ENCODE results near the gene CCDC117. TPM values are rescaled to one million over a fixed set of nuclear protein-coding genes. Genes with fewer than 3 reads are reported as not detected.
"Not testable (repeated sequence)": the region's sequence is repeated elsewhere in the genome, so short reads cannot be mapped to it uniquely, and the experiment has no call there.

CCDC117 gene
- total RNA-seq, 1 donor from 2014 or later = 33.1 TPM

DNA sequence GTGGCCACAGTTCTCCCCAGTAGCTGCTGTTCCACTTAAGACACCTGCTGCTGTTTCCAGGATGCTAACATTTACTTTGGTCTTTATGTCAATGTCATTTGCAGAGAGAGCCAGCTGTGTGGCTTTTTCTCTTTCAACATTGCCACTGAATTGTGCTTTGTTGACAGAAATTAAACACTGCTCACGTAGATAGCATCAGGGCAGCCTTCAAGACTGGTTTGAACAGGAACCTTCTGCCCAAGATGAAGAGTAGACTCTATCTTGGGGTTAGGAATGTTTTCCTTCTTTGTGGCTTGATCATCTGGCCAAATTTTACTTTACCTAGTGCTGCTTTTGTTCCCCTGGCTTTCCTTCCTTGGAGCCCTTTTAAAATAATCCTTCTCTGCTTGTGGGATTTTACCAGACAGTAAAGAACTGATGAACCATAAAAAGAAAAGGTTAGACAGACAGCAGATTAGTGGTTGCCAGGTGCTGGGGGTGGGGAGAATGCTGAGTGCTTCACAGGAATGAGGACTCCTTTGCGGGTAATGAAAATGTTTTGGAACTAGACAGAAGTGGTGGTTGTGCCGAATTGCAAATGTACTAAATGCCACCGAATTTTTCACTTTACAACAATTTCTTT is 50.5 kb downstream of the CCDC117 start:
- intact Hi-C loops (cut with micrococcal nuclease) = loop anchor here (1.0 kb wide), 4 partner anchors 11 to 149 kb away; partner anchors contain the start of gene CHEK2

DNA sequence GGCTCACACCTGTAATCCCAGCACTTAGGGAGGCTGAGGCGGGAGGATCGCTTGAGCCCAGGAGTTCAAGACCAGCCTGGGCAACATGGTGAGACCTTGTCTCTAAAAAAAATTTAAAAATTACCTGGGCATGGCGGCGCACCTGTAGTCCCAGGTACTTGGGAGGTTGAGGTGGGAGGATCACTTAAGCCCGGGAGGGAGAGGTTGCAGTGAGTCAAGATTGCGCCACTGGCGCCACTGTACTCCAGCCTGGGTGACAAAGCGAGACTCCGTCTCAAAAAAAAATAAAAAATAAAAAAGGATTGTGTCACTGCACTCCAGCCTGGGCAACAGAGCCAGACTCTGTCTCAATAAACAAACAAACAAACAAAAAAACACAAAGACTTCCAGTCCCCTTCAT is 52.0 kb downstream of the CCDC117 start:
- intact Hi-C loops (cut with micrococcal nuclease) = not testable (repeated sequence)

DNA sequence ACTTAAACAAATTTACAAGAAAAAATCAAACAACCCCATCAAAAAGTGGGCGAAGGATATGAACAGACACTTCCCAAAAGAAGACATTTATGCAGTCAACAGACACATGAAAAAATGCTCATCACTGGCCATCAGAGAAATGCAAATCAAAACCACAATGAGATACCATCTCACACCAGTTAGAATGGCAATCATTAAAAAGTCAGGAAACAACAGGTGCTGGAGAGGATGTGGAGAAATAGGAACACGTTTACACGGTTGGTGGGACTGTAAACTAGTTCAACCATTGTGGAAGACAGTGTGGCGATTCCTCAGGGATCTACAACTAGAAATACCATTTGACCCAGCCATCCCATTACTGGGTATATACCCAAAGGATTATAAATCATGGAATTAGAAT is 53.9 kb downstream of the CCDC117 start:
- intact Hi-C loops (cut with micrococcal nuclease) = not testable (repeated sequence)

DNA sequence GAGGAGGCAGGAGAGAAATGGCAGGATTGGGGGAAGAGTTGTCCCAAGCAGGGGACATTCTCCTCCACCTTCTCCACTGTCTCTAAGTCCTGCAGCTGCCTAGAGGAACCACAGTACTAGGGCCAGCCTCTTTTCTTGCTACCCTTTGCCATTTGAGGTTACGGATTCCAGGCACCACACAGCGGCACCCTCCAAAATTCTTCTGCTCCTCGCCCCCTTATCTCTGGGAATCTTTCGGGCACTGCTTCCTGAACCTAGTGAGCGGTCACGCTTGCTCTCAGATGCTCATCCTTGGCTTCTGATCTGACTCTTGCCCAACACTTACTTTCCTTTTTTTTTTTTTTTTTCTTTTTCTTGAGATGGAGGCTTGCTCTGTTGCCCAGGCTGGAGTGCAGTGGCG is 54.4 kb downstream of the CCDC117 start:
- intact Hi-C loops (cut with micrococcal nuclease) = no loop called here

DNA sequence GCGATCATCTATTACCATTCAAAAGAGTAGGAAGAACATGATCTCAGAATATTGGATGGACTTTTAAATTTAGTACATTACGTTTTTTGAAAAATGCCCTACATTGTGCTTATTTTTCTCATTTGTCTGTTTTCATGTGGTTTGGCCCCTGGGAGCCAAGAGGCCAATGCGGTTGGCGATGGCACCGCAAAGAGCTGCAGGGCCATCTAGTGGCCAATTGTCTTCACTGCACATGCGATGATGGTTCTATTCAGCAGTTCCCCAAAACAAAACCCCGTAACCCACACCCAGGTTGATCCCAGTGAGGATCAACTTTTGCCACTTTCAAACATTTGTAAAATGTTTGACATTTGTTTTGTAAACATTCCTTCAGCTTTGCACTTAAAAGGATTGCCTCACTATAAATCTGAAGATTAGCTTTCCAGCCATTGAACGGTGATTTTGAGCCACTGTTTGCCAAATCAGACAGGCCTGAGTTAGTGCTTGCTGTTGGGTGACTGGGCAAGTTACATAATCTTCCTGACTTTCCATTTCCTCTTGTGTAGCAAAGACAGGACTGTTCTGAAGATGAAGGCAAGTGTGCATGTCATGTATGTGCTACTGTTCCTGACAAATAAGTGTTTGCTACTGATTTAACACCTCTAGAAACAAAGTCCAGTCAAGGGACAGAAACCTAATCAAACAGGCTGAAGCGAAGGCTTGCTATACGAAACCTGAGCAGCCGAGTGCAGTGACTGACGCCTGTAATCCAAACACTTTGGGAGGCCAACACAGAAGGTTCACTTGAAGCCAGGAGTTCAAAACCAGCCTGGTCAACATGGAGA is 57.1 kb downstream of the CCDC117 start:
- intact Hi-C loops (cut with micrococcal nuclease) = loop anchor here (1.0 kb wide), 7 partner anchors 30 to 229 kb away; partner anchors contain the start of genes HSCB and ZNRF3

DNA sequence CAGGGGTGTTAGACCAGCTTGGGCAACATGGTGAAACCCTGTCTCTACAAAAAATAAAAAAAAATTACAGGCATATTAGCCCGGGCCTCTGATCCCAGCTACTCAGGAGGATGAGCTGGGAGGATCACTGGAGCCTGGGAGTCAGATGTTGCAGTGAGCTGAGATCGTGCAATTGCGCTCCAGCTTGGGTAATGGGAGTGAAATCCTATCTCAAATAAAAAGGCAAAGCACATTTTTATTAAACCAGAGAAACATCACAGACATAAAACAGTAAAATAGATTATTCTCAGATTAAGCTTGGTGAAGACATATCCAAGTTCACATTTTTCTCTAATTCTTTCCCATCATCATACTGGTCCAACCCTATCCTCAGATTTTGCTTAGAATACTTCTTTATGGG is 57.9 kb downstream of the CCDC117 start:
- intact Hi-C loops (cut with micrococcal nuclease) = no loop called here

DNA sequence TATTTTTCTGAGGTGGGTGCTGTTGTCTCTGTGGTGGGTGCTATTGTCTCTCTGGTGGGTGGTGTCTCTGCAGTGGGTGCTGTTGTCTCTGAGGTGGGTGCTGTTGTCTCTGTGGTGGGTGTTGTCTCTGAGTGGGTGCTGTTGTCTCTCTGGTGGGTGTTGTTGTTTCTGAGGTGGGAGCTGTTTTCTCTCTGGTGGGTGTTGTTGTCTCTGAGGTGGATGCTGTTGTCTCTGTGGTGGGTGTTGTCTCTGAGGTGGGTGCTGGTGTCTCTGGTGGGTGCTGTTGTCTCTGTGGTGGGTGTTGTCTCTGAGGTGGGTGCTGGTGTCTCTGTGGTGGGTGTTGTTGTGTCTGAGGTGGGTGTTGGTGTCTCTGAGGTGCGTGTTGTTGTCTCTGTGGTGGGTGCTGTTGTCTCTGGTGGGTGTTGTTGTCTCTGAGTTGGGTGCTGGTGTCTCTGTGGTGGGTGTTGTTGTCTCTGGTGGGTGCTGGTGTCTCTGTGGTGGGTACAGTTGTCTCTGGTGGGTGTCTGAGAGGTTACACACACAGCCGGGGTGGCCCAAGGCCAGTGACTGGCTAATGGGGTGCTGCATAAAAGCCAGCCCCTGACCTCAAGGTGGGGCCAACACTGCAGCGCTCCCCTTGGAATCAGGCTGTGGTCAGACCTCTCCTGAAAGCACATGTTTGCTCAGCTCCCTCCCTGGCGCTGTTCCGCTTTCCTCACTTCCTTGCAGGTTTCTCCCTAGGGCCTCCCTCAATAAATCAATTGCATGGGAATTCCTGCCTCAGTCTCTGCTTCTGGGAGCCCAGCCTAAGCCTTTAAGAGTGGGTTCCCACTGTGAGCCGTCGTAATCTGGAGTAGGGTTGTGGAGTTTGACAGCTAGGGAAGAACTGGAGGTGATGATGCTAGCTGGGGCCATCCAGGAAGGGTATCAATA is 58.9 kb downstream of the CCDC117 start:
- intact Hi-C loops (cut with micrococcal nuclease) = no loop called here

DNA sequence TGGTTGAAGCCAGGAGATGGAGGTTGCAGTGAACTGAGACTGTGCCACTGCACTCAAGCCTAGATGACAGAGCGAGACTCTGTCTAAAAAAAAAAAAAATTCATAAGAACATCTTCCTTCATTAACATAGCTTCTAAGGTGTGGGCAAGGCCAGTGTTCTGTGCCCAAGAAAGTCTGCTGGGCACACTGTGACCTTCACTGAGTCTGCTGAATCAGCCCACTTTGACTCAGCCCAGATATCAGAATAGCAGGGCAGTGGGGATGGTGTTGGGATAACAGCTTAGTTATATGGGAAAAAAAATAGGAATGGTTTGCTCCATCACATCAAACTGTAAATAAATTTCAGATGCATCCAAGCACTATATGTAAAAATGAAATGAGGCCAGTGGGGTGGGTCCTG is 60.2 kb downstream of the CCDC117 start:
- intact Hi-C loops (cut with micrococcal nuclease) = no loop called here

DNA sequence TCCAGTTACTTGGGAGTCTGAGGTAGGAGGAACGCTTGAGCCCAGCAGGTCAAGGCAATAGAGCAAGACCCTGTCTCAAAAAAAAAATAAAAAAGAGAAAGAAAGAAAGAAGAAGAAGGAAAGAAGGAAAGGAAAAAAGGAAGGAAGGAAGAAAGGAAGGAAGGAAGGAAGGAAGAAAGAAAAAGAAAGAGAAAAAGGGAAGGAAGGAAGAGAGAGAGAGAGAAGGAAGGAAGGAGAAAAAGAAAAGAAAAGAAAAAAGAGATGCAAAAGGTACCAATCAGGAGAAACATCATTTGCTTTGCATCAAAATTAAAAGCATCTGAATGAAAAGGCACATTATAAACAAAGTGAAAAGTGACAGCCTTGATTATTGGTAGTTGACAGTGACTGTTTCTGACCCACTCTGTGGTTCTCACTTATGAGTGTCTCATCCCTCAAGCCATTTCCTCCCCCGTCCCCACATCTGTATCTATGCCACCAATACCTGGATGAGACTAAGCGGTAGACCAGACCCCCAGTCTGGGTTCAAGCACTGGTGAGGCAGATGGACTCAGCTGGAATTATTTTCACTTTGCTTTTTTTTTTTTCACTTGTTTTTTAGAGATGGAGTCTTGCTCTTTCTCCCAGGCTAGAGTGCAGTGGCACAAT is 60.9 kb downstream of the CCDC117 start:
- intact Hi-C loops (cut with micrococcal nuclease) = no loop called here

DNA sequence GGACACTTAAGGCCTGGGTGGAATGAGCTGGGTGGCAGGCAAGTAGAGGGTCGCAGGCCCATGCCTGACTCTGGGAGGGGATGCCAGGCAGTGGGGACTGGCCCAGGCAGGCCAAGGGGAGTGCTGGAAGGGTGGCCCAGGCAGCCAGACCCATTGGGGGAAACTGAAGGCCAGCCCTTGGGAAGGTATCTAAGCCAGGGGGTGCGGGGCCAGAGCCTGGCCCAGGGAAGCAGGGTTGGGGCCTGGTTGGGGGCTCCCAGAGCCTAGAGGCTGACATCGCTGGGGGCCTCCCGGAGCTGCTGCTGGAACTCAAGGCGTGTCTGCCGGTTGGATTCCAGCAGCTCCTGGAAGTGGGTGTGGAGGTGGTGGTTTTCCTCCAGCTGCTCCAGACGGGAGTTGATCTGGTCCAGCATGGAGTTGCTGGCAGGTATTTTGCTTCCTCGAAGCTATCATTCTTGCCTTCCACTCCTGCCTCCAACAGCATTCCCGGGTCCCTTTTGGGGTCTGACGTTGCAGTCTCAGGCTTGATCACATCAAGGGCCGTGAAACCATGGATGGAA is 63.2 kb downstream of the CCDC117 start:
- intact Hi-C loops (cut with micrococcal nuclease) = no loop called here

DNA sequence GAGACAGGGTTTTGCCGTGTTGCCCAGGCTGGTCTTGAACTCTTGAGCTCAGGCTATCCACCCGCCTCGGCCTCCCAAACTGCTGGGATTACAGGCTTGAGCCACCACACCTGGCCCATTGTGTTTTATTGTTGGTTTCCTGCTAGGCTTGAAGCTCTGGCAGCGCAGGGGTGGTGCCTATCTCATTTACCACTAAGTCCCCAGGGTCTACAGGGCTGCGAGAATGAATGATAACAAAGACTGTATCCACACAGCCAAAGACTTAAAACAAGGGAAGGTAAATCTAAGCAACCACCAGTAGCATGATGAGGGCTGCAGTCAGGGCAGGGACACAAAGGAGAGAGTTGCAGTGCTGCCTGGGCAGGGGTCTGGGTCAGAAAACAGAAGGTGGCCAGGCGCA is 65.1 kb downstream of the CCDC117 start:
- intact Hi-C loops (cut with micrococcal nuclease) = no loop called here

Other genes with a start within 250 kb of the CCDC117 start
- gene TTC28, start 92.9 kb upstream of the CCDC117 start, total RNA-seq = 3.1 and 3.7 TPM in 2 replicates
- 34.3 and 37.3 TPM in 2 replicates for gene CHEK2, start 30.9 kb upstream of the CCDC117 start, total RNA-seq
- 13.3 and 14.2 TPM in 2 replicates for gene HSCB, start 30.7 kb upstream of the CCDC117 start, total RNA-seq
- 382 and 388 TPM in 2 replicates for gene XBP1, start 27.9 kb downstream of the CCDC117 start, total RNA-seq
- 0.64 and 0.68 TPM in 2 replicates for gene ZNRF3, start 110.9 kb downstream of the CCDC117 start, total RNA-seq